ENCODE data around the gene APPBP2.
"Not testable (repeated sequence)": the region's sequence is repeated elsewhere in the genome, so short reads cannot be mapped to it uniquely, and the experiment has no call there.

APPBP2 gene
- 54.3 to 82.2 reads per million in 2 experiments for total RNA-seq

GRCh38 chr17:60525685-60526514 lies at the start of gene APPBP2:
APPBP2 (minus strand) TSS chr17:60526242; CDS start chr17:60525931, 311 bp downstream.
- DNase-seq (ENCODE audit: low read depth) = peak; percentile 60

- no peak for DNase-seq (ENCODE audit: low read depth)
These were observed 47.4 kb upstream of the APPBP2 start for GRCh38 chr17:60573236-60574051.

GRCh38 chr17:60565233-60565632 lies 39.2 kb upstream of the APPBP2 start:
- DNase-seq (ENCODE audit: low read depth) = no peak

GRCh38 chr17:60563743-60564142 lies 37.7 kb upstream of the APPBP2 start:
- DNase-seq (ENCODE audit: low read depth) = no peak

- DNase-seq (ENCODE audit: low read depth) = no peak
These were observed 36.4 kb upstream of the APPBP2 start for GRCh38 chr17:60562421-60562820.

- no peak for DNase-seq (ENCODE audit: low read depth)
These were observed 34.8 kb upstream of the APPBP2 start for GRCh38 chr17:60560860-60561257.

GRCh38 chr17:60559995-60560859 lies 34.2 kb upstream of the APPBP2 start:
- no peak for DNase-seq (ENCODE audit: low read depth)

- DNase-seq (ENCODE audit: low read depth) = no peak
These were observed 33.6 kb upstream of the APPBP2 start for GRCh38 chr17:60559659-60559994.

- DNase-seq (ENCODE audit: low read depth) = no peak
These were observed 31.8 kb upstream of the APPBP2 start for GRCh38 chr17:60557805-60558204.

GRCh38 chr17:60555786-60556185 lies 29.7 kb upstream of the APPBP2 start:
- DNase-seq (ENCODE audit: low read depth) = no peak

- no peak for DNase-seq (ENCODE audit: low read depth)
These were observed 28.3 kb upstream of the APPBP2 start for GRCh38 chr17:60554377-60554788.

GRCh38 chr17:60552255-60552654 lies 26.2 kb upstream of the APPBP2 start:
- not testable (repeated sequence) for DNase-seq (ENCODE audit: low read depth)

- DNase-seq (ENCODE audit: low read depth) = no peak
These were observed 22.9 kb upstream of the APPBP2 start for GRCh38 chr17:60548990-60549389.

GRCh38 chr17:60545465-60546191 lies 19.6 kb upstream of the APPBP2 start:
- DNase-seq (ENCODE audit: low read depth) = no peak

GRCh38 chr17:60542071-60542470 lies 16.0 kb upstream of the APPBP2 start:
- no peak for DNase-seq (ENCODE audit: low read depth)

GRCh38 chr17:60540460-60540859 lies 14.4 kb upstream of the APPBP2 start:
- no peak for DNase-seq (ENCODE audit: low read depth)

GRCh38 chr17:60539807-60540206 lies 13.8 kb upstream of the APPBP2 start:
- no peak for DNase-seq (ENCODE audit: low read depth)

- DNase-seq (ENCODE audit: low read depth) = no peak
These were observed 12.7 kb upstream of the APPBP2 start for GRCh38 chr17:60538726-60539125.

GRCh38 chr17:60535382-60536279 lies 9.6 kb upstream of the APPBP2 start:
- no peak for DNase-seq (ENCODE audit: low read depth)

- no peak for DNase-seq (ENCODE audit: low read depth)
These were observed 8.6 kb upstream of the APPBP2 start for GRCh38 chr17:60534613-60535157.
